DMS 273 (cell line): ENCODE results near the gene HCN2.
A peak's percentile ranks its signal among the peaks of the same experiment; 100 is the strongest.
"Not testable (repeated sequence)": the region's sequence is repeated elsewhere in the genome, so short reads cannot be mapped to it uniquely, and the experiment has no call there.

Source experiments
- DNase-seq: peaks from one replicate; lab custom pipeline; 2025; ENCODE audit not compliant: unreplicated experiment; lab: John Stamatoyannopoulos, UW

The HCN2 gene

DNA sequence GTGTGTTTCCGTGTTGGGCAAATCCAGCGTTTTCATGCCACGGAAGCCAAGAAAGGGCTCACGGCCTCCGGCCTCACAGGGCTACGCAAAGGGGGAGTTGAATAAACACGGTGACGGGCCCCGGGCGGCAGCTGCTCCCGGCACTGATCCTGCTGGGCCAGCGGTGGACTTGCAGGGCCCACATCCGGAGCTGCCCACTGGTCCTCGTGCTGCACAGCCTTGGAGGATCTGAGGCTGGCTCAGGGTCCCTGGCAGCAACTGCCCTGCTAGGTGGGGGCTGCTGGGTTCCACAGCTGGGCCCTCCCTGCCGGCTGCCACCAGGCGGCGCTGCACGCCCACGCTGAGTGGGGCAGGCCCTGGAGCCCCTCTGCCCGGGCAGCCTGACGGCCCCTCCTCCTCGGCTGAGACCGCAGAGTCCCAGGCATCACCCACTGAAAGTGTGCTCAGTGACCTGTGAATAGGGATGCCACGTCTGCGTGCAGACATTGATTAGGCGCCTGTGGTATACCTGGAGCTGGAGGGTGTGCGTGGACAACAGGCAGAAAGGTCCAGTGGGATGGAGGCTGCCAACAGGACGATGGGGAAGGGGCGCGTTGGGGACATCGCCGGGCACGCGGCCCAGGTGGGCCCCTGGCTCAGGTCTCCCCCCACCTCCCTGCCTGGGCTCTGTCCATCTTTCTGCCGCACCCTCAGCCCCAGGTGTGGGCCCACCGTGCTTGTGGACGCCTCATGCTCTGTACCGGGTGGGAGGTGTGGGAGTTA is 5.3 kb upstream of the HCN2 start:
- DNase-seq = peak; percentile 87

DNA sequence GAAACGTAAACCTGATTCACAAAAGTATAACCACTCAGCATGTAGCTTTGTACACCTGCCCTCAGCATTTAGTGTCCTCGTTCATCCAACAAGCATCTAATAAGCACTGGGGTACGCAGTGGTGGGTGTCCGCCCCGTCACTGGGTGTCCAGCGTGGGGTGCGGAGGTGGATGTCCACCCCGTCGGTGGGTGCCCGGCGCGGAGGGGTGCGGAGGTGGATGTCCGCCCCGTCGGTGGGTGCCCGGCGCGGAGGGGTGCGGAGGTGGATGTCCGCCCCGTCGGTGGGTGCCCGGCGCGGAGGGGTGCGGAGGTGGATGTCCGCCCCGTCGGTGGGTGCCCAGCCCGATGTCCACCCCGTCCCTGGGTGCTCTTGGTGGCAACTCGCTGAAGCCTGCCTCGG is 4.5 kb upstream of the HCN2 start:
- DNase-seq = not testable (repeated sequence)

- no peak for DNase-seq
Measured at GRCh38 chr19:585551-586110, 4.0 kb upstream of the HCN2 start.

GRCh38 chr19:588093-588740 is 1.5 kb upstream of the HCN2 start:
- peak; percentile 99 for DNase-seq

DNA sequence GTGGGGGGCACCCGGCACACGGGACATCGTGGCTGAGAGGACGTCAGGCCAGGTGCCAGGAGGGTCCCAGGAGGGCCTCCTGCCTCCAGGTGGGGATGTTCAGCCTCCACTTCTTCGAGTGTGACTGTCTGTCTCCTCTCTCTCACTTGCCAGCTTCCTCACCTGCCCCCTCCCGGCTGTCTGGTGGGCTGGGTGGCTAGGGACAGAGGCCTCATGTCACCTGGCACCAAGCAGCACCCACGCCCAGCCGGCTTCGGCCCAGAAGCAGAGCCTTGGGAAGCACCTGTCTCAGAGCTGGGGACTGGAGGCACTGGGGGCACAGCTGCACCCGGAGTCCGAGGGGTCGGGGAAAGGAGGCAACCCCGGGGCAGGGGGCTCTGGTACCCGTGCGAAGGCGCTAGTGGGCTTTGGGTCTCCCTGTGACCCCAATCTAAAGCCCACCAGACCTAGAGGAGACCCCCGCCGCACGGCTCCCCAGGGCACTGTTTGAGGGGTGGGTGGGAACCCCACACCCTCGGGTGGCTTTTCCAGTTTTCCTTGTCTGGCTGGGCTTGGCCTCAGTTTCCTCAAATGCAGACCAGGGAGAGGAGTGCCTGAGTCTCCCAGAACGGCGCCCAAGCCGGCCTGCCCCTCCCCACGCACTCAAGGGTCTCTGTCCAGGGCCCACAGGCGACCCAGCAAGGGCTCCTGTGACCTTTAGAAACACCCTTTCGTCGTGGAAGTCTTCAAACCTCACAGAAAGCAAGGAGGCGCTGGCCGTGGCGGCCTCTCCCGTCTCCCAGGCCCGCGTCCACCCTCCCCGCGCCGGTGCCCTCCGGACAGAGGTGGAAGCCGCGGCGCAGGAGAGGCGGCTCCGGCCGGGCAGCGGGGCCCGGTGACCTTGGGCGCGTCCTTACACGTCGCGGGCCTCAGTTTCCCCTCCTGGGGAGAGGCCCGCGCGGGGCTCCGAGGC is 664 bp upstream of the HCN2 start:
- peak; percentile 77 for DNase-seq

- peak; percentile 81 for DNase-seq
Measured at GRCh38 chr19:590396-590745, 690 bp downstream of the HCN2 start.

GRCh38 chr19:590750-591098 is 1.0 kb downstream of the HCN2 start:
- no peak for DNase-seq

GRCh38 chr19:591099-591958 is 1.6 kb downstream of the HCN2 start:
- no peak for DNase-seq

GRCh38 chr19:592101-592500 is 2.4 kb downstream of the HCN2 start:
- DNase-seq = no peak

GRCh38 chr19:593055-593454 is 3.4 kb downstream of the HCN2 start:
- no peak for DNase-seq

DNA sequence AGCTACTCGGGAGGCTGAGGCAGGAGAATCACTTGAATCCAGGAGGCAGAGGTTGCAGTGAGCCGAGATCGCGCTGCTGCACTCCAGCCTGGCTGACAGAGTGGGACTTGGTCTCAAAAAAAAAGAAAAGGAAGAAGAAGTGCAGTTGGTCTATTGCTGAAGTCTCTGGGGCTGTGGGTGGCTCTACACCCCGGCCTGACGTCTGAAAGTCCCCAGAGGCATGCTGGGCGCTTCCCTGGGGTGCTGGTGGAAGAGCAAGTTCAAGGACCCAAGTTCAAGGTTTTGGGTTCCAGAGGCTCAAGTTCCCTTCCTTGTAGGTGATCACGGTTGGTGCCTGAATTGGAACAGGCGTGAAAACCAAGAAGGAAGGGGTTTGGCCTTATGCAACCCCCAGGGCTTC is 3.8 kb downstream of the HCN2 start:
- no peak for DNase-seq

DNA sequence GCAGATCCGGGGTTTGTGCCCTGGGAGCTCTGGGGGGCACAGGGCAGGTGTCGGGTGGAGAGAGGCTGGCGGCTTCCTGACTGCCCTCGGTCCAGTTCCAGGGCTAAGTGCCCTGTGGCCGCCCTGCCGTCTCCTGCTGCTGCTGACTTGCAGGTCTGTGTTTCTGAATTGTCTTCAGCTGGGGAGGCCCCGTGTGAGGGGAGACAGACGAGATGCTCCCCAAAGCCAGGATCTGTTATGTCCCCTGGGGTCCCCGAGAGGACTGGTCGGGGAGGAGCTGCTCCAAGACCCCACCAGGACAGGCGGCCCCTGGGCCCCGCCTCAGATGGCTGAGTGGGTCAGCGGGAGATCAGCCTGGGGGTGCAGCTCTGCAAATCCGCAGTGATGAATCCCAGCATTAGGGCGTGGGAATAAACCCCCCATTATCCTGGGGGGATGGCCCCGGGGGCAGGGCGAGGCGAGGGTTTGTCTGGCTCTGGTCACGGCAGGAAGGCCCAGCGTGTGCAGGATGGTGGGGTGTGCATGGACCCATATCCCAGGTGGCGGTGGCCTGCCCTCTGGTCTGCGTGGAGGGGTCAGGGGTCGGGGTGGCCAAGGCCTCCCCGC is 4.7 kb downstream of the HCN2 start:
- no peak for DNase-seq

DNA sequence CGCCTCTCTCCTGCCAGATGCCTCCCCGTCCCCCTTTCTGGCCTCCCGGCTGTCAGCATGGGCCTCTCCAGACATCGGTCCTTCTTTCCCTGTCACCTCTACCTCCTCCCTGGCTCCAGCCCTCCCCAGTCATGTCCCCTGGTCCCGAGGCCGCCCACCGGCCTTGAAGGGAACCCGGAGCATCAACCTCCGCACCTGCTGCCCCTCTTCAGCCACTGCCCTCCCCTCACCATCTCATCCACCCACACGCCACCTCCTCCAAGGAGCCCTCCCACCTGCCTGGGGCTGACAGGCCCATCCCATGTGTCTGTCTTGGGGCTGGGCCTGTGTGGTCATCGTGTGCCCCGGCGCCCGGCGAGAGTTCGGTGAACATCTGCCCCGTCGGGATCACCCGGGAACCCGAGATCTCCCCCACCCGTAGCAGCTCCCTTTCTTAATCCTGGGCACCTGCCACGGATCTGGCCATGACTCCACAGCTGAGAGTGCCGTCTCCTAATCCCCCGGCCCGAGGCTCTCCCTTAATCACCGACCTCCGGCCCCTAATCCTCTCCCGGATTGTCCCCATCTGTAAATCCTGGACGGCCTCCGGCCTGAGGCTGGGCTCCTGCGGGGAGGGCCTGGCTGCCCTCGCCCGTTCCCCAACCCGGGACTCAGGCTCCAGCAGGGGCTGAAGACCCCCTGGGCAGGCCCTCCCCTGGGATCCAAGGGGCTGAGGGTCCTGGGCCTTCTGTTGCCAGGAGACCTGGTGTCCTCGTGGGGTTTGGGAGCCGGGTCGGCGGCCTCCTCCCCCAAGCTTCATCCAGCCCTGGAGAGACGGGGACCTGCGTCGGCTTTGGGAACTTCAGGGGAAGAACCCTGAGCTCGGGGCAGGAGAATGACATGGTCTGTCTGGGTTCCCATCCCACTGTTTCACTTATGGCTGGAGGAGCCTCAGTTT is 5.9 kb downstream of the HCN2 start:
- DNase-seq = no peak

- no peak for DNase-seq
Measured at GRCh38 chr19:596263-596655, 6.6 kb downstream of the HCN2 start.

DNA sequence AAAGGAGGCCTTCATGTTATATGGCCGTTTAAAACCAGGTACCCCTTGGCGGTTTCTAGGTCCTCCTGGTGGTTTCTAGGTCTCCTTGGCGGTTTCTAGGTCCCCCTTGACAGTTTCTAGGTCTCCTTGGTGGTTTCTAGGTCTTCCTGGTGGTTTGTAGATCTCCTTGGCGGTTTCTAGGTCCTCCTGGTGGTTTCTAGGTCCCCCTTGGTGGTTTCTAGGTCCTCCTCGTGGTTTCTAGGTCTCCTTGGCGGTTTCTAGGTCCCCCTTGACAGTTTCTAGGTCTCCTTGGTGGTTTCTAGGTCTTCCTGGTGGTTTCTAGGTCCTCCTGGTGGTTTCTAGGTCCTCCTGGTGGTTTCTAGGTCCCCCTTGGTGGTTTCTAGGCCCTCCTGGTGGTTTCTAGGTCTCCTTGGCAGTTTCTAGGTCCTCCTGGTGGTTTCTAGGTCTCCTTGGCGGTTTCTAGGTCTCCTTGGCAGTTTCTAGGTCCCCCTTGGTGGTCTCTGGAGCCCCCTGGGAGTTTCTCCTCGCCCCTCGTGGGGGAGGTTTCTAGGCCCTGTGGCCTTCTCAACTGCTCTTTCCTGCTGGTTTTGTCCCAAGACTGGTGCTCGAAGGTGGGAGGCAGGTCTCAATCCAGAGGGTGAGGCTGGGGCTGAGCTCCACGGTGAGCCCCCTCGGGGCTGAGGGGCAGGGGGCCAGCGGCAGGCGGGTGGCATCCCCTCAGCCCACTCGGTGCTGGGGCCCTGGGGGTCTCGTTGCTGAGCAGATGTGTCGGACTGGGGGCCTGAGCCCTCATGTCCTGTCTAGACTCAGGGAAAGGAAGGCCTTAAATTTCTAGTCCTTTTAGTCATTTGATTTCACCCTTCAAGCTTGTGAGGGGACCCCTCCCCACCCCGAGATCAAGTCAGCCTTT is 8.0 kb downstream of the HCN2 start:
- DNase-seq = no peak

- no peak for DNase-seq
Measured at GRCh38 chr19:601310-601709, 11.6 kb downstream of the HCN2 start.

DNA sequence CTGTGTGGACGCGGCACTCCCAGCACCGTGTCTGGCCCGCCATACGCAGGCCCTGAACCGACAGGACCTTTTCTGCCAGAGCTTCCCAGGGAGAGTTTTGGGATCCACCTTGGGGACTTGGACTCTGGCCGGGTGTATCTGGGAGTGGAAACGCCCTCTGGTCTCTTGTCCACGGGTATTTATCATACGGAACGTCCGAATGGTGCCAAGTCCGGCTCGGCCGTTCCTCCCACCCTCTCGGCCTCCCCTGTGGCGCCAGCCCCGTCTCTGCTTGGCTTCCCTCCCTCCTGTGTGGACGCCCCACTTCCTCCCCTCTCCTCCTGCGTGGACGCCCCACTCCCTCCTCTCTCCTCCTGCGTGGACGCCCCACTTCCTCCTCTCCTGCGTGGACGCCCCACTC is 12.1 kb downstream of the HCN2 start:
- no peak for DNase-seq
